SIG-M5 (cell line): Measurements from ENCODE around the gene ZNF630.
"Not testable (repeated sequence)": the region's sequence is repeated elsewhere in the genome, so short reads cannot be mapped to it uniquely, and the experiment has no call there.

Experiments
- DNase-seq: peaks from one replicate; lab custom pipeline; 2025; lab: John Stamatoyannopoulos, UW

Gene ZNF630

DNA sequence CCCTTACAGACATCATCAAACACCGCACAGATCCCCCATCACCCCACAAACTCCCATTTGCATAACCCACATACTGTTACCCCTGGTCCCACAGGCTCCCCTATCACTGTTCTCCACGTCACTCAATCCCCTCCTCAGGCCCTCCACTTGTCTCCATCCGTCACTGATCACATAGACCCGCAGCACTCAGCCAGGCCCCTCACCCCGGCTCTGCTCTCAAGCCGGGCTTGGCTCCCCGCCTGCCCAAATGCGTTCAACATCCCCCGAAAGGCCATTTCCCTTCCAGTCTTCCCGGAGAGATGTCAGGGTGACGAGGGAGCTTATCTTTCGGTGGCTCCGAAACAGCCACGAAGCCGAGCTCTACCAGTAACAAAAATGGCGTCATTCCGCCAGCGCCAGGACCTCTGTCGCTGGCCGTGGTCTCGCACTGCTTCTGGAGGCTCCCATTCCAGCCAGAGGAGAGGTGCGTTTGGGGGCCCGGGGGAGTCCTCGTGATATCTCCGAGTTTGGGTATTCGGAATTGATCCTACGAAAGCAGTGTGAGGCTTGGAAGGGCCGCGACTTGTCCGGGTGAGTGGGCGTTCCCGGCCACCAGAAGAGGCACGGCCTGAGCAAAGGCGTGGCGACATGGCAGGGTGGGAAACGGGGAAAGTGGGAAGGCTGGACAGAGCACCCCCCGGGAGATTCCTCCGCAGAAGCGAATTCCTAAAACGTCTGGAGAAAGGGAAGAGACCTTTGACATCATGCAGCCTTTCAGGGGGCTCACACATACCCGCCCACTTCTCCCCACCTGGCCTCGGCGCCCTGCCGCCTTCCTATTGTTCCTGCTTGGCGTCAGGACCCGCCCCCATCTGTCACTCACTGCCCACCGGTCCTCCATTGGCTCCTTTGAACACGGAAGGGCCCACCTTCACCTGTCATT is at the start of gene ZNF630:
ZNF630 (minus strand) TSS at position 577 of the 922 bp plus-strand sequence. CDS start 4,754 bp downstream, outside the sequence.
- no peak for DNase-seq

DNA sequence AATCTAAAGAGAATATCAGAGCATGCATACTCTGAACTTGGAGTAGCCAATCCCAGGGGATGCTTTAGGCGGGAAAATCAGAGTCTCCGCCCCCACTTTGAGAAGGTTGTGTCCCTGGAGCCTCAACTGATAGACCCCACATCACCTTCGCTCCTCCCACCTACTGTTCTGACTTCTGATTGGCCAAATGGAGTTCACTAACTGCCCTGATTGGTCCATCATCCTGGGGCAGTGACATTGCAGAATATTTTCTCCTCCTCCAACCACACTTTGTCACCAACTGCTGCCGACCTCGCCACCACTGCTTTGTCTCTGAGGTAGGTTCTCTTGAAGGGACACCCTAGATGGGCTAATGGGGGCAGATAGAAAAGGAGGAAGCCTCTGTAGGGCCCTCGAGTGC is 36.3 kb upstream of the ZNF630 start:
- DNase-seq: no peak

DNA sequence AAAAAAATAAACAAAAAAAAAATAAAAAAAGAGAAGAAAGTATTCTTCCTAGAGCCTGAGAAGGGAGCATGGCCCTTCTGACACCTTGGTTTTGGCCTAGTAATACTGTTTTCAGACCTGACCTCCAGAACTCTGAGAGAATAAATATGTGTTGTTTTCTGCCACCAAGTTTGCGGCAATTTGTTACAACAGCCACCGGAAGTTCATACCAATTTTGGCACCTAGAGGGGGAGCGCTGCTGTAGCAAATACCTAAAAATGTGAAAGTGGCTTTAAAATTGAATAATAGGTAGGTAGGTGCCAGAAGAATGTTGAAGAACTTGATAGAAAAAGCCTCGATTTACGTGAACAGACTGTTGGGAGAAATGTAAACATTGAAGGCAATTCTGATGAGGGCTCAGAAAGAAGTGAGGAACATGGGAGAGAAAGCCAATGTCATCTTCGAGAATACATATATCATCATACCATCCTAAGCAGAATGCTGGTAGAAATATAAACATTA is 31.5 kb upstream of the ZNF630 start:
- no peak for DNase-seq

DNA sequence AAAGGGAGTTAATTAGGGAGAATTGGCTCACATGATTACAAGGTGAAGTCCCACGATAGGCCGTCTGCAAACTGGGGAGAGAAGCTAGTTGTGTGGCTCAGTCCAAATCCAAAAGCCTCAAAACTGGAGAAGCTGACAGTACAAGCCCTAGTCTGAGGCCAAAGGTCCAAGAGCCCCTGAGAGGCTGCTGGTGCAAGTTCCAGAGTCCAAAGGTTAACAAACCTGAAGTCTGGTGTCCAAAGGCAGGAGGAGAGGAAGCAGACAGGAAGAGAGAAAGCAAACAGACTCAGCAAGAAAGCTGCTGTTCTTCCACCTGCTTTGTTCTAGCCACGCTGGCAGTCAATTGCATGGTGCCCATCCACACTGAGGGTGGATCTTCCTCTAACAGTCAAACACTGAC is 30.0 kb upstream of the ZNF630 start:
- DNase-seq: no peak

DNA sequence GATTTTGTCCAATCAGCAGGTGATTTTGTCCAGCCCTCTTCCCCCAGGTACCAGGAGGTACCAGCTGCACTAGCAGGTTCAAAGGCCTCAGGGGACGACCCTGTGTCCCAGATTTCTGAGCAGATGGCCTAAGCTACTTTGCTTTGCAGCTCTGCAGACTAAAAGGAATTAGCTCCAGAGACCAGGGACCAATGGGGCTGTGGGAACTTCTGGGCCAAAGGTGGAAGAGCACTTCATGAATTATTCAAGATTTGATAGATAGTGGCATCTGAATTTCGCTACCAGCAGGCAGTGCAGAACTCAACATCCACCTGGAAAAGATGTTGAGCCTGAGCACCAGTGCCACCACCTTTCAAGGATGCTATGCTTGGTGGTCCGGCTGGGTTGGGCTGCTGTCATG is 21.1 kb upstream of the ZNF630 start:
- DNase-seq: not testable (repeated sequence)

DNA sequence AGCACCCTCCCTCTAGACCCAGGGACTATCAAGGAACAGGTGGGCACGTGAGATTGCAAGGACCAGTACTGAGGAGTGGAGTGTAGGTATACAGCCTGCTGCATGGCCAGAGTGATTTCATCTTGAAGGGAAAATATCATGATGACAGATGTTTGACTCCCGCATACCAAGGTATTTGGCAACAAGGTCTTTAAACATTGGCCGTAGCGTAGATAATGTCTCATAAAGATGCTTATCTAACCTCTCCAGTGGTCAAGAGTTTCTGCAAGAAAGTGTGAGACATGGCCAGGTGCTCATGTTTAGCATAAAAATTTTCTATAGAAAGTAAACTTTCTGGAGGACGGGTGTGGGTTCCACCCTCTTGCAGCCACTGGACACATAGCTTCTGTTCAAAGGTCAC is 18.7 kb upstream of the ZNF630 start:
- DNase-seq: no peak

DNA sequence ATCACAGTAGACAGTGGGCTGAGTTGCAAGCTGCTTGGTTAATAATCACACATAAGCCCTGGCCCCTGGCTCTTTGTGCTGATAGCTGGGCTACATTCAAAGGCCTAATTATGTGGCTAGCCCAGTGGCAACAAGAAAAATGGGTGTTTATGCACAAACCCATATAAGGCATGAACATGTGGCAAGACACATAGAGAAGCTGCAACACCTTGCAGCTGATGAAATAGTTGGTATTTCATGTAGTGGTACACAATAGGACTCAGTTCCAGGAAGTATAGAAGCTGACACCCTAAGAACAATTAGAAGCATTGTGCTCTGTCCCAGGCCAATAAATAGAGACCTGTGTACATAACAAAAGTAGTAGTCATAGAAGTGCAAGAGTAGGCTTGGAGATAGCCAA is 14.6 kb upstream of the ZNF630 start:
- no peak for DNase-seq

DNA sequence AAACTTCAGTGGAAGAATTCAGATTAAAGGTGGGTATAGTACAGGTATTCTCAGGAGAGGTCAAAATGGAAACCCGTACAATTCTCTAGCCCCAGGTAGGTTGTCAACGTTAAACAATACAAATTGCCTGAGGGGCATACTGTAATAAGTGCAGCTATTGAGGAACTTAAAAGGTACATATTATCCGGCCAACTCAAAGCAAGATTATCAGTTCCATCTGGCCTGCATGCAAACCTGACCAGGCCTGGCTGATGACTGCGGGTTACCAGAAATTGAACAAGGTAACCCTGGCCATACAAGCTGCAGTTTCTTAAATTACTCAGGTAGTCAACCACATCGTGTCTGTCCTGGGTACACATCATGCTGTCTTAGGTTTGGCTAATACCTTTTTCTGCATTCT is 12.3 kb upstream of the ZNF630 start:
- no peak for DNase-seq

DNA sequence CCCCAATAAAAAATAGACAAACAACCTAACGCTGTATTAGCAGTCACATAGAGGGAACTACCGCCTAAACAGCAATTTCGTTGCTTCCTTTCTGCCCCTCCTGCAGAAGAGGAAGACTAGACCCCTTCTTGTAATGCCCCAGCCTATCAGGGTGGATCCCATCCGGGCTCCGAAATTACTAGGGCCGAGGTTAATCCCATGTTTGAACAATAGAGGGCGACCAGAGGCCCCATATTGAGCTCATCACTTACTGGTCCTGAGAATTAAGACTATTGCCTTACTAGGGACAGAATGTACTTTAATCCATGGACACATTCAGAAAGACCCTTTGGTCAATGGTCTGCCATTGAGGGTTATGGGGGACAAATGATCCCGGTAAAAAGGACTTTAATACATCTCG is 11.8 kb upstream of the ZNF630 start:
- no peak for DNase-seq

DNA sequence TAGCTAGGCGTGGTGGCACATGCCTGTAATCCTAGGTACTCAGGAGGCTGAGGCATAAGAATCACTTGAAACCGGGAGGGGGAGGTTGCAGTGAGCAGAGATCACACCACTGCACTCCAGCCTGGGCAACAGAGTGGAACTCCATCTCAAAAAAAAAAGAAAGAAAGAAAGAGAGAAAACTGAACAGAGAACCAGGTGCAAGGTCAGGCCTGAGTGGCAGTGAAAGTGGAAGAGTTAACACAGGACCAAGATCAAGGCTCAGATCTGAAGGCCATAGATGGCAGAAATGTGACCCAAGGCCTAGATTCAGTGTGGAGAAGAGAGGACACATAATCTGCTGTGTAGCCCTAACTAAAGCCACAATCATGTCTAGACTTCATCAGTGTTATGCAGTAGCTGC is 4.9 kb upstream of the ZNF630 start:
- no peak for DNase-seq

DNA sequence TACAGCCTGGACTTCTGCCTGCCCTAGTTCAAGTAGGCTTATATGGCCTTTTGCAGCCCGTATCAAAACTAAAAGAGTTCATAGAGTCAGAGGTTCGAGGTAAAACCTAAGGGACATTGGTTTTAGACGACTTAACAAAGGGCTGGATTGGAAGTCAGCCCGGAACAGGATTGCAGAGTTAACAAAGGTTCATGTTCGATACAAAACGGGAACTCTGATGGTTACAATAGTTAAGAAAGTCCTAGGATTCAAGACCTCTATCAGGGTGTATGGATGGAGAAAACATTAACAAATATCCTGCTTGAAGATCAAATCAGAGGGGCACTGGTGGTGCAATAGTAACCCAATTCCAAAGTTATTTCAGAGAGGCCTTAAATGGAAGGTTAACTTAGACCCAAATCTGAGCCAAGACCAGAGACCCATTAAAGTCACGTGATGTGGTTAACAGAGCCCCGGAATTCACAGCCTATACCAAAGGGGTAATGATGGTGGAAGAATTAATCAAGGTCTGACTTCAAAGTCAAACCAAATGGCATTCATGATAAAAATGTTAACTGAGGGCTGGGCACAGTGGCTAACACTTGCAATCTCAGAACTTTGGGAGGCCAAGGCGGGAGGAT is 656 bp upstream of the ZNF630 start:
- no peak for DNase-seq

DNA sequence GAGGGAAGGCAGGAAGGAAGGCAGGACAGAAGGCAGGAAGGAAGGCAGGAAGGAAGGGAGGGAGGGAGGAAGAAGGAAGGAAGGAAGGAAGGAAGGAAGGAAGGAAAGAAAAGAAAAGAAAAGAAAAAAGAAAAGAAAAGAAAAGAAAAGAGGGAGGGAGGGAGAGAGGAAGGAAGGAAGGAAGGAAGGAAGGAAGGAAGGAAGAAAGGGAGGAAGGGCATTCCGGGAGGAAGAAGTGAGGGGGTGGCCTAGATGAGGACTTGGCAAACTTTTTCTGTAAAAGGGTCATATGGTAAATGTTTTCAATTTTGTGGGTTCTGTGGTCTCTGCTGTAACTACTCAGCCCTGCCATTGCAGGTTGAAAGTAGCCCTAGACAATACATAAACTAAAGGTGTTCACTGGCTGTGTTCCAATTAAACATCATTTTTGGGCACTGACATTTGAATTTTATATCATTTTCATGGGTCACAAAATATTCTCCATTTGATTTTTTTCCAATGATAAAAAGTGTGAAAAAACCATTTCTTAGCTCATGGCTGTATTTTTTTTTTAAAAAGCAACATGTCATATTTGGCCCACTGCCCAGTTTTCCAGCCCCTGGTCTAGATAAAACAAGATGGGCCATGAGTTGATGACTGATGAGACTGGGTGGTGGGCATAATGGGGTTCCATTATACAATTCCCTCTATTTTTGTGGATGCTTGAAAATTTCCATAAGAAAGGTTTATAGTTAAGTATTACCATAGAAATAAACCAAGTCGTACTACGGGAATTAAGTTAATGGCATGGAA is 3.1 kb downstream of the ZNF630 start:
- DNase-seq: no peak

DNA sequence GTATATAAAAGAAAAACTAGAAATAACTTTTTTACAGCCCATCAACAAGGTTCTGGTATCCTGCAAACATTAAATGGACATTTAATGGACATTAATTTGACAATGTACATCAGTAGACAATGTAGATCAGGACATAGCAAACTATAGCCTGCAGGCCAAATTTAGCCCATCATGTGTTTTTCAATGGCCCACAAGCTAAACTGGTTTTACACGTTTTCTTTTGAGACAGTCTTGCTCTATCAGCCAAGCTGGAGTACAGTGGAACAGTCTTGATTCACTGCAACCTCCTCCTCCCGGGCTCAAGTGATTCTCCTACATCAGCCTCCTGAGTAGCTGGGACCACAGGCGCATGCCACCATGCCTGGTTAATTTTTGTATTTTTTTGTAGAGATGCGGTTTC is 7.2 kb downstream of the ZNF630 start:
- no peak for DNase-seq

DNA sequence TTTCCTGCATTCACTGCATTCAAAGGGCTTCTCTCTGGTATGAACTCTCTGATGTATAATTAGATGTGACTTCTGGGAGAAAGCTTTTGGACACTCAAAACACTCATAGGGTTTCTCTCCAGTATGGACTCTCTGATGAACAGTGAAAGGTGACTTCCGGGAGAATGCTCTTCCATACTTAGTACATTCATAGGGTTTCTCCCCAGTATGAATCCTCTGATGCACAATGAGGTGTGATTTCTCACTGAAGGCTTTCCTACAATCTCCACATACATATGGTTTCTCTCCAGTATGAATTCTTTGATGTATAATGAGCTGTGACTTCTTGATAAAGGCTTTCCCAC is 12.2 kb downstream of the ZNF630 start:
- DNase-seq: no peak

DNA sequence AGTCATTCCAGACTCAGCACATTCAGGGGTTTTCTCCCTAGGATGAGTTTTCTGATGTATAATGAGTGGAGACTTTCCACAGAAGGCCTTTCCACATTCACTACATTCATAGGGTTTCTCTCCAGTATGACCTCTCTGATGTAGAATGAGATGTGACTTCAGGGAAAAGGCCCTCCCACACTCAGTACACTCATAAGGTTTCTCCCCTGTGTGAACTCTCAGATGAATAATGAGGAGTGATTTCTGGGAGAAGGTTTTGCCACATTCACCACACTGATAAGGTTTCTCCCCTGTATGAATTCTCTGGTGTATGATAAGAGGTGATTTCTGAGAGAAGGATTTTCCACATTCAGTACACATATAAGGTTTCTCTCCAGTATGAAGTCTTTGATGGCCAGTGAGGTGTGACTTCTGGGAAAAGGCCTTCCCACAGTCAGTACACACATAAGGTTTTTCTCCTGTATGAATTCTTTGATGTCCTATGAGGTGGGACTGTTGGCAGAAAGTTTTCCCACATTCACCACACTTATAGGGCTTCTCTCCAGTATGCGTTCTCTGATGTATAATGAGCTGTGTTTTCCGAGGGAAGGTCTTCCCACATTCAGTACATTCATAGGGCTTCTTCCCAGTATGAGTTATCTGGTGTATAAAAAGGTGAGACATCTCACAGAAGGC is 12.7 kb downstream of the ZNF630 start:
- DNase-seq: no peak

DNA sequence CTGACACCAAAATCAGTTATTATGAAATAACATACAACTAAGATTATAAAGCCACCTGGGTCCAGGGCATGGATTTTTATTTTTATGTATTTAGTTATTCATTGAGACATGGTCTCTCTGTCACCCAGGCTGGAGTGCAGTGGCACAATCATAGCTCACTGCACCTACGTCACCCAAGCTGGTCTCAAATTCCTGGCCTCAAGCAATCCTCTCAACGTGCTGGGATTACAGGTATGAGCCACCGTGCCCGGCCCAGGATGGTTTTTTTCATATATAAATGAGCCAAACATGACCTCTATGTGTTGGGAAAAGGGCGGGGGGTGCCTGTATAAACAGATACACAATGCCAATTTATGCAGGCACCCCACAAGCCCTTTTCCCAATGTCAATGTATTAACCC is 24.6 kb downstream of the ZNF630 start:
- DNase-seq: no peak

DNA sequence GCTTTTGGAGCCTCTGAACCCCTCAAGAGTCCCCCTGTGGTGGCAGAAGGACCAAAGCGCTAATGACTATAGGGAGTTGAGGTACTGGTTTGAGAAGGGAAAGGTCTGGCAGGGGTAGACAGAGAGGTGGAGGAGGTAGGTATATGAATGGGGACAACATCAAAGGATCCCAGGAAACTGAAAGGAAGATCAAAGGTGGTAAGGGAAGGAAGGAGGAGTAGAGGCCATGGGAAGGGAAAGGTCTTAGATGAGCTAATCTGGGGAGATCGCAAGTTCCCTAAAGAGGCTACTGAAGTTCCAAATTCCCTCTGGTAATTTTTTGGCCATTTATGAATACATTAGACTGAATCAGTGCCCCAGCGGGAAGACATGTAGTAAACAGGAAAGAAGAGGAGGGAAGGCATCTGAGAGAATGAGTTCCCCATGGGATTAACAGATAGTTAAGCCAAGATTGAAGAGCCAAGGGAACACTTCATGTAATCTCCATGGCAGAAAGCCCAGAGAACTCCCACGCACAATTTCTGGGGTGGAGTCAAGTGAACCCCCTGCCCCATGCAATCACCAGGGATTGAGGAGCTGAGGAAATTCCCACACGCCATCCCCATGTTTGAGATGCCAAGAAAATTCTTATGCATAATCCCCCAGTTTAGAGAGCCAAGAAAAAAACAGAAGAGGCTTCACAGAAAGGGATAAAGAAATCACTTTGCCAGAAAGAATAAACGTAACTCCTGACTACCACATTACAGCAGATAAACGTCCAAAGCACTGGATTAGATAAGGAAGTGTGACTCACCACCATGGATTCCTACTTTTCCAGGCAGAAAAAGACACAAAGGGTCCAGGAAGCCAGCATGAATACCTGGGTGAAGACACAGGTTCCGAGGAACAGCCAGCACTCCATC is 25.8 kb downstream of the ZNF630 start:
- no peak for DNase-seq

DNA sequence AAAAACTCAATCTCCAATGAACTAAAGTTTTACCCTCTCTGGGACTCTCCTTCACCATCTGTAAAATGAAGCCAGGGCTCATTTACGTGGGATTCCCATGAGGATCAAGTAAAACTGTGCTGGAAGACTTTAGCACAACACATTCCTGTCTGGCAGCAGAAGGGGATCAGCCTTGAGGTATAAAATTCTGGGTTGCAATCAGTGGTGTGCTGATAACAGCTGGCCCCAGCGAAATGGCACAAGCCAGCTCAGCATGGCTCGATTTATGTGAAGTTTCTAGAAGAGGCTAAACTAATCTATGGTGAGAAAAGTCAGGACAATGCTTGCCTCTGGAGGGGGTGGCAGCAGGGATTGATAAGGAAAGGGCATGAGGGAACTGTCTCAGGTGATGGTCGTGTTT is 28.4 kb downstream of the ZNF630 start:
- DNase-seq: no peak

DNA sequence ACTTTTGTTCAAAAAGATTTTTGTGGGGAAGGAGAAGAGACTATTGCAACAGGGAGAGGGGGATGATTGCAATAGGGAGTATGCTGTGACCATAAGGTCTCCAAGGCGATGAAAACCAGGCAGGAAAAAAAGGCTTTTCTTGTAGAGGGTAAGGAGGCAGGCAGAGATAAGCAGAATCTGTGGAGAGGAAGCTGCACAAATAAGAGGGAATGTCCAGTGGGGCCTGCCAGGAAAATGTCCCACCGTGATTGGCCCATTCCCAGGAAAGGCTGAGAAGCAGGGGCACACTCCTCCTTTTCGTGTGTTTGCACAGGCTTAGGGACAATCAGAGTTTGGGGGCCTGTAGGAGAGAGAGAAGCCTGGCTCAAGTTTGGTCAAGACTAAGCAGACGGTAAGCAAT is 35.5 kb downstream of the ZNF630 start:
- DNase-seq: no peak

DNA sequence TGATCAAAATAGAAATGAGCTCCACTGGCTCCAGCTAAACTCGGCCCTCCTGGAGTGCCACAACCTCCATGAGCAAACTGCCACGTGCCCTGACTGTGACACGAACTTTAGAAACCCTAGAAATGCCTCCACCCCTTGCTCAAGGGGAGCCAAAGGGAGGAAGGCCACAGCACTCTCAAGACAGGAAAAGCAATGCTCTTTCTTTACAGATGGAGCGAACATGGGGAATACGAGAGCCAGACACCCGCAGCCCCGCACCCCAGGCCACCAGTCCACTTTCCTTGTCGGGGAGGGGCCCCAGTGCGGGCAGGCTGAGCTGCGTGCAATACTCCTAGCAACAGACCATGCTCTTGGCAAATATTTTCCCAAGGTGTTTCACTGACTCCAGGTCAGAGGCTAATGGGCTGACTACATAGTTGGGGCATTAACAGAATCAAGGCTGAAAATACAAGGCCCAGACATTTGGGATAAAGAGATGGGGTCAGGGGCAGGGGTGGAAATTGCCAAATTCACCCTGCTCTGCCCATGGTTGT is 40.7 kb downstream of the ZNF630 start:
- DNase-seq: not testable (repeated sequence)

DNA sequence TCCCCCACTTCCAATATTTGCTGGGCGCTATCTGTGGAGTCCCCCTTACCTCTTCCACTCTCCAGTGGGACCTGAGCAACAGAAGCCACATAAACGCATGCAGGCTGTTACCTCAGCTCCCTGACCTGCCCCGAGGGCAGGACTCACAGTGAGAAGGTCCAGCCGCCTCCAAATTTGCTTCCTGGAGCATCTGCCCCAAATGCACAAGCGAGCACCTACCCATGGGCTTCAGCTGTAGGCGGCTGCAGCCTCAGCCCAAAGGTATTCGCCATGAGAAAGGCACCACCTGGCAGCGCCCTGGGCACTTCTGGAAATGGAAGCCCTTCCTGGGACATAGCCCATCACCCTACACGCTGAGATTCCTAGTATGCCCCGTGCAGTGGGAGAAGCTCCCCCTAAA is 41.2 kb downstream of the ZNF630 start:
- DNase-seq: no peak
